Activated CD4-positive, CD25-positive, alpha-beta regulatory T cell treated with anti-CD3 and anti-CD28 coated beads, Interleukin-2, amount 50 U/mL, for 72 hours (primary cell): Measurements from ENCODE around the gene SLC38A1.
"Not testable (repeated sequence)": the region's sequence is repeated elsewhere in the genome, so short reads cannot be mapped to it uniquely, and the experiment has no call there.

Experiments used
- DNase-seq: peaks from one replicate; pipeline ENCODE4 v3.0.0; 2021

Gene SLC38A1

DNA sequence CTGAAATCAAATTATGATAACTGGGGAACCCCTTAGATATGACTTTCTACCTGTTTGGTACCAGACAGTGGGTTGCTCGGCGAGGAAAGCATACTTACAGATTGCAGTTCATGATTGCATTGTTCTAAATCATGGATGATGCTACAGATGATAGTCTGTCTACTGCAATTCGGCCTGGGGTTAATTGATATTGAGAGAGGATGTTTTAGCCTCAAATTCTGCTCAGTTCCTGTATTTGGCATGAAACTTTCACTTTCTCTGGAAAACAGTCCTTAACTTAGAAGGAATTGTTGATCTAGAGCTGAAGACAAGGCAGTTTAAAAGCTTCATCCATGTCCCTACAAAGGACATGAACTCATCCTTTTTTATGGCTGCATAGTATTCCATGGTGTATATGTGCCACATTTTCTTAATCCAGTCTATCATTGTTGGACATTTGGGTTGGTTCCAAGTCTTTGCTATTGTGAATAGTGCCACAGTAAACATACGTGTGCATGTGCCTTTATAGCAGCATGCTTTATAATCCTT, 106.2 kb downstream of the SLC38A1 start:
- DNase-seq, result not testable (repeated sequence)

DNA sequence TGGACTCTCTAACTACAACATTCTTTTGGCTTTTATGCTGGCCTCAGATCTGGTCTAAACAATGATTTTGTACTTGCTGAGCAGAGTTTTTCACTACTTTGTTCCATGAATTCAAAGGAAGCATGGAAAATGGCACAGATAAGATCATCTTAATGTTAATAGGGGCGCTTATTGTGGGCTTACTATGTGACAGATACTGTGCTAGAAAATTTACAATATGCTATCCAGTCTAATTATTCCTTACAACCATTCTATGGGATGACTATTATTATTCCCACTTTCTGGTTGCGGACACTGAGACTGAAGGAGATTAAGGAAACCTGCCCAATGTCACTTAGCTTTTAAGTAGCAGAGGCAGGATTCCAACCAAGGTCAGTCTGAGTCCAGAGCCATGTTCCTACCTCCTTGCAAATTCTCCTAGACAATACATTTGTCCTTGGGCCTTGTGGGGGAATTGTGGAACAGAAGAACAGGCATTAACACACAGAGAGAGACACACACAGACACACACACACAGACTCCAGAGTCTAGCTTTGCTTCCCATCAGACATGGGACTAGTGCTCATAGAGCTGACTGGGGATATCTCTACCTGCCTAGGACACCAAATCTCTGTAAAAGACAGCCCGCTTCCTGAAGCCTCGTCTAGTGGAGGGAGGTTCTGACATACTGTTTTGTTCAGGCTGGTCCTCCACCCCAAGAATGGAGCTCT, 107.7 kb downstream of the SLC38A1 start:
- no peak for DNase-seq

DNA sequence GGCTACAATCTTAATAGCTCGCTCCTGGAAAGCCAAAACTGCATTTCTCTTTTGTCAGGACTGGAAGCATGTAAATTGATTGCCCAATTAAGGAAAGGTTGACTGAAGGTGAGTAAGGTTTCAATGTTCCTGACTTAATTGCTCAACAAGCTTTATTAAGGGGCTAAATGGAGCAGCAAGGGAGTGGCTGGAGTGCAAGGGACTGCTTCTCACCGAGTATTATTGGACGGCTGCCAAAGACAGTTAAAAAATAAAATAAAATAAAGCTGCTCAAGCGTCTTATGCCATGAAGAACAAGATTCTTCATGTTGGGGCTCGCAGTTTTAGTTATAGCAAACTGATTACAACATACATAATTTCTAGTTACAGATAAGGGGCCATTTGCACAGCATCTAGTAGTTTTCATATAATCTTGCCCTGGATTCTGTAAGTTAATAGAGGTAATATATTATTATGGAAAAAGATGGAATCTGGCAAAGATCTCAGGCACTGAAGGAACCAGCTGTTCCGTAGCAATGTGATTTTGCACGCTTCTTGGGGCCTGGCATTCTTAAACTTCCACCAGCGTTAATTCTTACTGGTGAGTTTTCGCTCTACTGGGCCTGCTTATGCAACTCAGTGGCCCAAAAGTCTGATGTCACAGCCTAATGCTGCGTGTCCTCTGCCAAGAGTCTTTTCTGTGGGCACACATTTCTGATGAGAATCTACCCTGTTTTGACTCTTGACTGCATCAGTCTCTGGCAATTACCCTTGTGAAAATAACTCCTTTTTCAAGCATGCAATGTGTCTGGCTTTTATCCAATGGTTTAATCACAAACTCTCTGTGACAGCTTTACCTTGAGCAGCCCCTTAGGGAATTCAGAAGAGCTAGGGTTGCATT, 108.5 kb downstream of the SLC38A1 start:
- DNase-seq, result no peak

DNA sequence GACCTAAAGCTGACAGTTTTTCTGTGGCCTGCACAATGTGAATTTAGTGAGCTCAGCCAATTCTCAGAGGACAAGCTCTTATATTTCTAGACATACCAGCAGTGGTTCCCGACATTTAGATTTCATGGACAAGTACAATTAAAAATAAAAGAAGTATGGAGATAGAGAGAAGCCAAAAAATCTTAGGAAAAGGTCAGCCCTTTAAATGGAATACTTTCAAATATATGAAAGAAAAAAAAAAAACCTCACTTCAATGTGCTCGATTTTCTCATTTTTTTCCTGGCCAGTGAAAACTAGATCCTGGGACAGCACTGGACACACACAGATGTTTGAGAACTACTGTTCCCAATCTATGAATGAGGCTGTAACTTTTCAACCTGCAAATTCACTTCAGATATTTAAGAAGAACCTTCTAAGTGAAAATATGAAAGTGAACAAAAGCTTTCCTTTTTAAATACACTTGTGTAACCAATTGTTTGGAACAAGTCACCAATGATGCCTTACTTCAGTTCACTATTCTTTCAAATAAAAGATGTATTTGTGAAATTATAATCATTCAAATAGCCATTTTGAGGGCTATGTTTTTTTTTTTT, 109.4 kb downstream of the SLC38A1 start:
- no peak for DNase-seq

DNA sequence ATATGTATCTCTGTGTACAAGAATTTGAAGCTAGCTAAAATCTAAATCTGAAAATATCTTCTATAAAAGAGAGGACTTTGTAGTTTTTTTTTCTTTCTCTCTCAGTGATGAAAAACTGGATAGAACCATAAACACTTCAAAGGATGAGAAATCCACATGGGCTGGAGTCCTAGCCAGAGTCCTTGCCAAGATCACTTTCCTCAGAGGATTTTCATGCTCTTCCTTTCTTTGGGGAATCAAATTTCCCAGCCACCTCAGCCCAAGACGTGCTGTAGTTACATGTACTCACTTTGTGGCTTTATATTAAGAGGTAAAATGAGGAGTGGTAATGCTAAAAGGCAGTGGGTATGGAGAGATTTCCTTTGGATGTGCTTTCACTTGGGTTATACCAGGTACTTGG, 110.3 kb downstream of the SLC38A1 start:
- DNase-seq, result no peak

DNA sequence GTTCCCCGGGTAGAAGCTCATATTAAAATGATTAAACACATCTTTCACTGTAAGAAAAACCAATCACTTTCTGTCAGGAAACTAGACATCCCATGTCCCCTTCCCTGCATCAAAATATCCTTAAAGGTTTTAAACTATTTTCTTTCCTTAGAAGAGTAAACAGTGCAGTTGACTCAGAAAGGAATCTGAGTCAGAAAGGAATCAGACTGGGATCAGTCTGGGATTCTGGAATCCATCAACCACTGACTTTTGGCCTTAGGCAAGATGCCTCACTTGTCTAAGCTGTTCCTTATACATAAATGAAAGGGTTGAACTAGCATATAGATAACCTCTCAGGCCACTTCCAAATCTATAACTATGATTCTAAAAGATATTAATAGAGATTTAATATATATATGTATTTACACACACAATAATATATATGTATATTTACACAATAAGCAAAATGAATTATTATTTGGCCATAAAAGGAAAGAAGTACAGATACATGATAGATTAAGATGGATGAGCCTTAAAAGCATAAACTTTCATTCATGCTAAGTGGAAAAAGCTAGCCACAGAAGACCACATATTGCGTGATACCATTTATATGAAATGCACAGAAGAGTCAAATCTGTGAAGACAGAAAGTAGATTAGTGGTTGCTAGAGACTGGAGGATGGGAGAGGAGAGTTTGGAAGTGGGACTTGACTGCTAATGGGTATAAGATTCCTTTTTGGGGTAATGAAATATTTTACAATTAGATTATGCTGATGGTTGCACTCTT, 114.4 kb downstream of the SLC38A1 start:
- no peak for DNase-seq

DNA sequence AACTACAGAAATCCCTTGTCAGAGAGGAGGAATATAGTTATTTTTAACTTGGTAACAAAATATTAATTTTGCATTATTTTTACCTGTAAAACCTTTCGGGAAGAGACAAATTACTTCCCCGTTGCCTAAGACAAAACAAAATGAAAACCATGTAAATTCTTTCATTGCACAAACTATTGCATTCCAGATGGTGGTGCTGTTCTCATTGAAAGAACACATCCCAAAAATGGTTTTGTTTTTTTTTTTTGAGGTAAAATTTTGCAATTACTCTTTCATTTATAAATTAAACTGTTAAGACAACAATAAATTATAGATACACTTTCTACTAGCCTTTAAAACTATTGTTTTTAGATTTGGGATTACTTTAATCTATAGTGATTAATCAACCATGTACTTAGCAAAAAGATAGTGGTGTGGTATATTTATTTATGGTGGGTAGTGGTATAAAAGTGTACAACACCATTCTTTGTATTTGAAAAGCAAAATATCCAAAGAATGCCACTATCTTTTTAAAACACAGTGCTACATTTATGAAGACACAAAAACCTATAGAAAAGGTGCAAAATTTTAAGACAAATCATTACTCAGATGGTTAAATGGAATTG, 115.5 kb downstream of the SLC38A1 start:
- no peak for DNase-seq

DNA sequence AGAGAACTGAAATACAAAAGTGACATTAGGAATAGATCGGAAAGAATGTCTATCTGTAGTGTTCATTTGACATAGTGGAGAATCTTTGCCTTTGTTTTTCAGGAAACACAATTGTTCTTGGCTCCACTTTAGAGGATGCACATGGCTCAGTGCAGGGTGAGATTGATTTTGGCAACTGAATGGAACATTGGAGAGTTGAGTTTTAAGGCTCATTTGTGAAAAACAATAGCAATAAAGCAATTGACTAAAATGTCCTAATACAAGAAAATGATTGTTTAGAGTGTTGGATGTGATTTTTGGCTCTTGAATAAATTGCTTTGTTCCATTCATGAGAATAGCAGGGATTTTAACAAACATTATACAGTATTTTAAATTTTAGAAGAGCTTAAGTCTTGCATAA, 116.4 kb downstream of the SLC38A1 start:
- DNase-seq, result no peak

DNA sequence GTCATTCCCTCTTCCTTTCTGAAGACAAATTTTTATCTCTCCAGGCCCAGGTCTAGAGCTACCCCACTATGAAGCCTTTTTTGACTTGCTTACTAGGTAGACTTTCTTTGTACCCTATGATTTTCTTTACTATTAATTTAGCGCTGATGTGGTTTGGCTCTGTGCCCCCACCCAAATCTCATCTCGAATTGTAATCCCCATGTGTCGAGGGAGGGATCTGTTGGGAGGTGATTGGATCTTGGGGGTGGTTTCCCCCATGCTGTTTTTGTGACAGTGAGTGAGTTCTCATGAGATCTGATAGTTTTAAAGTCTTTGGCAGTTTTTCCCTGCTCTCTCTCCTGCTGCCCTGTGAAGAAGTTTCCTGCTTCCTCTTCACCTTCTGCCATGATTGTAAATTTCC, 118.1 kb downstream of the SLC38A1 start:
- no peak for DNase-seq

DNA sequence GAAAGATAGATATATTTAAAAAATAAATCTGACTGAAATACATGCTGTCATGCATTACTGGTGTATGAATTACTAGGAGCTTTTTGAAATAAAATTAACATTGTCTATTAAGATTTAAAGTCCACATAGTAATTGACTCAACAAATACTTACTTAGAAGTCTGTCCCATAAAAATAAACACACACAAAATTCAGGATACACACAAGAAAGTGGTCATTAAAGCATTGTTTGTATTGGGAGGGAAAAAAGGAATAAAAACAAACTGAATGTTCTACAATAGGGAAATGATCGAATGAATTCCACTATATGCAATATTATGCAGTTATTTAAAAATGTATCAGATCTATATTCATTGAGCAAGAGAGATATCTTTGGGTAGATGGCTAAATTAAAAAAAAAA, 118.9 kb downstream of the SLC38A1 start:
- DNase-seq, result no peak

DNA sequence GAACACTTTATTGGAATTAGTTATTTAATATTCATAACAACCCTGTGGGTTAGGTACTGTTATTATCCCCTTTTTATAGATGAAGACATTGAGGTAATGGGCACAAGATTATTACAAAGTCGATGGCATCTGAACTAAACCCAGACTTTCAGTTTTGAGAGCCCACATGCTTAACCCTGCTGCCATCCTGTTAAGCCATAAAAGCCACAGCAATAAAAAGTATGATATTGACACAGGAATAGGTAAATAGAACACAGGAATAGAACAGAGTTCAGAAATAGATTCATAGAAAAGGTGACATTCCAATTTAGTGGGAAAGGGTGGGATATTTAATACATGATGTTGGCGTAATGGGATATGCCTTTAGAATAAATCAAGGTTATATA, 119.8 kb downstream of the SLC38A1 start:
- DNase-seq, result no peak

DNA sequence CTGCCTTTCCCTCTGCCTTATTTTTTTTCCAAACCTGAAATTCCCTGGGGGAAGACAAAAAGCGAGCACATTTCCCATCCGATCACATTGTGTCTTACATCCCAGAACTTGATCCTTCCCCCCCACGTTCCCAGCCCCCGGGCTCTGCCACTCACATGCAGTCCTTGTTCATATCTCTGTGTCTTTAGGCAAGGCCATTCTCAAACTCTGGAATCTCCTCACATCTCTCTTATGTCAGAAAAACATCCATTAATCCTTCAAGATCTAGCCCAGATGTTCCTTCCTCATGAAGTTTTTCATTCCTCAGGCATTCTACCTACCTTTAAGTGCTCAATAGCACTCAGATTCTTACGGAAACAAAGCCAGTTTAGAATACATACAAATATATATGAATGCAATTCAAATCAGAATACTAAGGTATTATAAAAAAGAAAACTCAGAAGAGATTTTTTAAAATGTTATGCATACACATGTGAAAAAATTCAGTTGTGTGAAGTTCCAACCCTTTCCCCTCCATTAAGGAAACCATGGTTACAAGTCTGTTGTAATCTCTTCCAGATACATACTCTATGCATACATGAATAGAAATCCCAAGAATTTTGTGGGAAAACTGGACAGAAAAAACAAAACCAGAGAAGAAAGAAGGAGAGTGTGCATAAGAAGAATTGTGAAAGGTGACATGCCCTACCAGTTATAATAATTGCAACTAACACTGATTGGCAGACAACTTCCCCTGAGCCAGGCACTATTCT, 120.3 kb downstream of the SLC38A1 start:
- DNase-seq, result no peak

DNA sequence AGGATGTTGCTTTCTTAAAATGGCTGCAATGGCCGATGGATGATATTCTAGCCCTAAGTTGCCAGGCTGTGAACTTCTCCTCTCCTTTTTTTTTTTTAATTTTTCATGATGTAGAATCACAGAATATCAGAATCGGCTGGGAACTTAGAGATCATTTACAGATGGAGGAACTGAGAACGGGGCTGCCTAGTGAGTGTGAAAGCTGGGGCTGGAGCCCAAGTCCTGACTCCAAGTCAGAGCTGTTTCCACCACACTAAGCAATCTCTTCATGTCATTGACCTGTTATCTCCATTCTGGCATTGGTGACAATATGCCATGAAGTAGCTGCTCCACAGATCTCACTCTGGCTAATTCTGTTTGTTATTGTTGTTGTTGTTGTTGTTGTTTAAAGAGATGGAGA, 121.7 kb downstream of the SLC38A1 start:
- no peak for DNase-seq

DNA sequence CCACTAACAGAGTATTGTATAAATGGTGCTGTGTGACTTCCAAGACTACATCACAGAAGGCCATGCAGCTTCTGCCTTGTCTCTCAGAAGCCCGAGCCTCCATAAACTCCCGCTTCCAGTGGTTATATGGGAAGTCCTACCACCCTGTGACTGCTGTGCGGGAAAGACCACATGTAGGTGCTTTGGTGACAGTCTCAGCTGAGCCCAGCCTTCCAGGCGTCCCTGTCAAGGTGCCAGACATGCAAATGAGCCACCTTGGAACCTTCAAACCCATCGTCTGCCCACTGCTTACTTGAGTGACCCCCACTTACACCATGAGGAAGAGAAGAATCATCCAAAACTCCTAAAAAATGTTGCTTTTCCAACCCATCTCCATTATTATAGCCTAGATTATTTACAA, 123.0 kb downstream of the SLC38A1 start:
- DNase-seq, result no peak

DNA sequence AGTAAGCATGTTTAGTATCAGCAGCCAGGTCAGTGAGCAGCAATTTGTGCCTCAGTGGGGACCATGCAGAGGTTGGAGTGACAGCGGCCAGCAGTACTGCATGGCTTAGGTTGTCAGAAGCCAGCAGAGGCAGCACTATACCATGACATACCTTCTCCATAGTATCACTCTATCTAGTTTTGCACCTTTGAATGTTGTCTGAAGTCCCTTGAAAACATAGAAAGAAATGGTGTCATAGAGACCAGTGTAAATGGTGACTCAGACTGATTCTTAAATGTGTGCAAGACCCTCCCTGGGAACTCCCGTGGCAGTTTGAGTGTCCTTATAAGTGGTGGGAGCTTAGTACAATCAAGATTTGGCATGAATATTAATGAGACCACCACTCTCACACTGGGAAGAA, 124.4 kb downstream of the SLC38A1 start:
- DNase-seq, result no peak

DNA sequence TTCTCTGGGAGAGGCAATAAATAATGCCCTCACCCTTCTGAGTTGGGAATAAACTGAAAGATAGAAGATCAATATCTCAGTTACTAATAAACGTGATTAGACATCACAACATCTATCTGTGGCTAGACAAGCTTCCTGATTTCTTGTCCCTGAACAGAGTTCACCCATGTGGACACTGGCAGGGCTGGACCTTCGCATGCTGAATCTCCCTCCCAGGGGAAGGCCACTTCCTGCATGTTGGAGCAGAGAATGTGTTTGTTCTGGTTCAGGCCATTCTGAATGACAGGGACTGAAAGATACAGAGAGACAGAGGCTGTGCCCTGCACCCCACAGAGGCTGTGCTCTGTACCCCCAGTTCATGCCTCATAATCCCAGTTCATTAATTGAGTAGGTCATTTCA, 132.6 kb downstream of the SLC38A1 start:
- DNase-seq, result no peak

DNA sequence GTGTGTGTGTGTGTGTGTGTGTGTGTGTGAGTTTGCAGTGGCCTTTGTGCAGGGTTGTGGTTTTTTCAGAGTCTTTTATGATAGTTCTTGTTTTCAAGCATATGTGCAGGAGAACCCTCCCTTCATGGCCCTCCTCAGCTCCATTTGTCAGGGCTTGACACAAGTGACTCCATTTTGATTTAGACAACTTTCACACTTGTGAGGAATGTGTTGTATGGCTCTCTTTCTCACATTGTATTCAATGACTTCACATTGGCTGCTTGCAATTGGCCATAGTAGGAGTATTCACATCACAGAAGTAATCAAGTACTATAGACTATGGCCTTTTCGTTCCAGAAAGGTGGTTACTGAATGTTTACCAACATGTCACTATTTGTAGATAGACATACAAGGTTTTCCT, 133.1 kb downstream of the SLC38A1 start:
- no peak for DNase-seq

DNA sequence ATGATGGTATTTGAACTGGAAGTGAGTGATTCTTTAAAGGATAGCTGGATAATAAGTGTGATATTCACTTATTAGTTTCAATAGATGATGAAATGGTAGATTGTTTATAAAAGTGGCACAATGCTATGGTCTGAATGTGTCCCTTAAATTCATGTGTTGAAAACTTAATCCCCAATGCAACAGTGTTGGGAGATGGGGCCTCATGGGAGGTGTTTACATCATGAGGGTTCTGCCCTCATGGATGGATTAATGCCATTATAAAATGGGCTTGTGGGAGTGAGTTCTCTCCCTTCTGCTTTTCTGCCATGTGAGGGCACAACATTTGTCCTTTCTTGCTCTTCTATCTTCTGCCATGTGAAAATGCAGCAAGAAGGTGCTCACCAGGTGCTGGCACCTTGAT, 134.0 kb downstream of the SLC38A1 start:
- no peak for DNase-seq

DNA sequence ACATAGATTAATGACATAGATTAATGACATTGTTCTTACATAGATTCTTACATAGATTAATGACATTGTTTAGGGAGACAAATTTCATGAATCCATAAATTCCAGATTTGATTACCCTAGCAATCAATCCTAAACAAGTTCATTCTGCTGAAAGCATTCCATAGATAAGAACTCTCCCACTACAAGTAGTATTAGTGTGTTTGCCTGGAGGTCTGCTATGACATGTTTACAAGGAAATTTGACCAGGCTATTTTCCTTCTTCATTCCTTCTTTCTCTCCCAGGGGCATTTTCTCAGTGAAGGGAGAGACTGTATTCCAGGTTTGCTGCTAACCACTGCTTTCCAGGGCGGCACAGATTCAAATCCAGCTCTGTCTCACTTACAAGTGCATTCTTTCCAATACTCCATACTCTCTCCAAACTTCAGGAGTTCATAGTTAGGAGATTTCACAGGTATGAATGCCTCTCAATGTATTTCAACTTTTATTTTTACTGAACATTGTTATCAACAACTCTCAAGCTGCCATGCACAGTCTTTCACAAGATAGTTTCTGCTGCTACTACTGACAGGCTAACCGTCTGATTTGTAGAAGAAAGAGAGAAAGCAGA, 134.5 kb downstream of the SLC38A1 start:
- no peak for DNase-seq

DNA sequence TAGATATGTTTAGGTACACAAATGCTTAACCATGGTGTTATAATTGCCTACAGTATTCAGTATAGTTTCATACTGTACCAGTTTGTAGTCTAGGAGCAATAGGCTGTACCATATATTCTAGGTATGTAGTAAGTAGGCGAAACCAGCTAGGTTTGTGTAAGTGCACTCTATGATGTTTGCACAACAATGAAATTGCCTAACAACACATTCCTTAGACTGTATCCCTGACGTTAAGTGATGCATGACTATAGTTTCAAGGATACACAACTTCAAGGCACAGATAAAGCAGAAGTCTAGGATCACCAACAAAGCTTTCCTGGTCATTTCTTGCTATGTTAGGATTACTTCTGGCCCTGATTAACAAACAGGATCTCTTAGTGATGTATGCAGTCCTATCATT, 135.1 kb downstream of the SLC38A1 start:
- no peak for DNase-seq
